Ureter (tissue), 1 donor: ENCODE measurements around the gene SLC25A19. TPM values are rescaled to one million over a fixed set of nuclear protein-coding genes. Genes with fewer than 3 reads are reported as not detected.

Experiments used
- DNase-seq: peaks from one replicate; pipeline ENCODE4 v3.0.0-alpha.2; 2020; ENCODE audit warnings: low spot score
- total RNA-seq: library from RNA; stranded (reverse); gene quantifications from one replicate; pipeline ENCODE4 v1.2.4, GENCODE V29; 2023
- donor health status: DM: yes; HTN: yes; CAD: no.

SLC25A19 gene
- 8.8 TPM for total RNA-seq

DNA sequence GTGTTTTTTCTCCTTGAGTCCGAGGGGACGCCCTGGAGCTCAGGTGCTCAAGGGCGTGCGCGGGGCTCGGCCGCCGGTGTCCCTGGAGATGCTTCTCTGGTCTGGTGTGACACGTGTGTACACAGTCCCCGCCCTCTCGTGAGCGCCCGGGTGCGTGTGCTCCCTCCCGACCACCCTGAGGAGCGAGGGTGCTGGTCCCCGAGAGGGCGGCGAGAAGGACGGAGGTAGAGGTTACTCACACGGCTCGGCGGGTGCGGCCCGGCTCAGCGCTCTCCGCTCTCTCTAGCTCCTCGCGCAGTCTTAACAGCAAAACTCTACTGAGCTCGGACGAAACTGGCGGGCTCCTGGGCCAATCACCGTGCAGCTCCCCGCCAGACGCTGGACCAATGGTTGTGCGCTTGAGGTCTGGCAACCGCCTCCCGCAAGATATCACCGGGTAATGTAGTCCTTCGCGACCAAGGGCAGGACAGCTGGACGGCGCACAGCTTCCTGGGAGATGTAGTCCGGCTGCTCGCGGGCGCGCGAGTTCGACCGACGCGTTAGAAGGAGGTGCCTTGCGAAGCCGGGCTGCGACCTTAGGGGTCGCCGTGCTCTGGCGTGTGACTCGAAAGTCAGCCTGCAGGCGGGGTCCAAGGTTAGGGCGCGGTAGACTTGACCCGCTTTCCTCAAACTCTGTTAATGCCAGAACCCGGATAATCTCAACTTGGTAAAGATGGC lies at the start of gene SLC25A19:
SLC25A19 (minus strand) TSS at position 319 of the 717 bp plus-strand sequence. CDS start 2,669 bp downstream, outside the sequence.
- peak; percentile 98 for DNase-seq

DNA sequence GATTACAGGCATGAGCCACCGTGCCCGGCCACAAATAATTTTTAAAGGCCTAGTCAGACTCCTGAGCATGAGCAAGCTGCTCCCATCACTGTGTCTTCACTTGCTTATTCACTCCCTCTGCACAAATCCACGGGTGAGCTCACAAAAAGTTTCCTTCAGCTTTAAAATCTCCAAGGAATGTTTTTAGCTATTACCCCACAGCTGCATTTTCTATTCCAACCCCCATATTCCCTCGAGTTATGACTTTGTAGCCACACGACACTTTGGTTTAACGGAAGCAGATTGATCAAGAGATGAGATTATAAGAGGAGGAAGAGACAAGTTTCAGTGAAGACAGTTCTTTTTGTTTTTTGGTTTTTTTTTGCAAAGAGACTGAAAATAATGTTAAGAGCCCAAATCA lies 49.1 kb upstream of the SLC25A19 start:
- no peak for DNase-seq

DNA sequence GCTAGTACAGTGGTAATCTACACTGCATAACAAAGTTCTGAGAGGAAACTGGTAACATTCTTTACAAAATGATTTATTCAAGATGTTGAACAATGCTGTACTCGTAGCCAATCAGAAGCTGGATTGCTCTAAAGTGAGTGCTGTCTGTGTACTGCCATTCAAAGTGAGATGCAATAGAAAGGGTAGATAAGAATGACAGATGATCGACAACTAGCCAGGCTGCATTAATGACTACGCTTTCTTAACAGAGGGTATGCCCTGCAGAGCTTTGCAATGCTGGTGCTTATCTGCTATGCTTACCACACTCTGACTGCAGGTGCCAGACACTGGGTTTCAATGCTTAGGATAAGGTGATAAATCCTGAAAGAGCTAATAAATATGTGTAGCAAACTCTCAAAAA lies 46.1 kb upstream of the SLC25A19 start:
- no peak for DNase-seq

DNA sequence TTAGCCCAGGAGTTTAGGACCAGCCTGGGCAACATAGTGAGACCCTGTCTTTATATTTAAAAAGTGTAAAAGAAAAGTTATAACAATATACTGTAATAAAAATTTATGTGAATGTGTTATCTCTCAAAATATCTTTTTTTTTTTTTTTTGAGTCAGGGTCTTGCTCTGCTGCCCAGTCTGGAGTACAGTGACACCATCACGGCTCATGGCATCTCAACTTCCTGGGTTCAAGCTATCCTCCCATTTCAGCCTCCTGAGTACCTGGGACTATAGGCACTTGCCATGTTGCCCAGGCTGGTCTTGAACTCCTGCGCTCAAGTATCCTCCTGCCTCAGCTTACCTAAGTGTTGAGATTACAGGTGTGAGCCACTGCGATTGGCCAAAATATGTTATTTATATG lies 45.5 kb upstream of the SLC25A19 start:
- DNase-seq, result no peak

DNA sequence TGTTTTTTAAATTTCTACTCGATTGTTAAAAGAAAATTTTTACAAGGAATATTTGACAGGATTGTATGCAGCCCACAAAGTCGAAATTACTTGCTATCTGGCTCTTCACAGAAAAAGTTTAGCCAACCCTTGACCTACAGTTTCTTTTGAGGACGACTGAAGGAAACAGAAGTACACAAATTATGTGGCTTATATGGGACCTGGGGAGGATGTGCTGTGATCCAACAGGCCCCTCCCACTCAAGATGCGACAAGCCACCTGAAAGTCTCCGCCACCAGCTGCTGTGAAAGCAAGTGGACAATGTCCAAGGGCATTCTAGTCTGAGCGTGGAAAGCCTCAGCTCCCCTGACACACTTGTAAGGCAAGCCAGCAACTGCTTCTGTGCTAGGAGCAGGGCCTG lies 42.4 kb upstream of the SLC25A19 start:
- no peak for DNase-seq

DNA sequence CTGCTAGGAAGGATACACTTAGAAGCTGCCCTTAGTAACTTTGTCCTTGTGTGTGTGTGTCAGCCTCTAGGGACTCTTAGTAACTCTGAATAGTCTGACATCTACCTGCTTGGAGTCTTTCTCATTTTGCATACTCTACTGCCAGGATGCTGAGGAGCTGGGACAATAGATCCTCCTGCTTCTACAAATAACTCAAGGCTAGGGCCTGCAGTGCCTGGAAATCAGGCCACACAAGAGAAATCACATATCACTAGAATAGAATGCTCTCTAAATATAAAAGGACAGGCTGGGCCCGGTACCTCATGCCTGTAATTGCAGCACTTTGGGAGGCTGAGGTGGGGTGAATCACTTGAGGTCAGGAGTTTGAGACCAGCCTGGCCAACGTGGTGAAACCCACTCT lies 38.5 kb upstream of the SLC25A19 start:
- no peak for DNase-seq

DNA sequence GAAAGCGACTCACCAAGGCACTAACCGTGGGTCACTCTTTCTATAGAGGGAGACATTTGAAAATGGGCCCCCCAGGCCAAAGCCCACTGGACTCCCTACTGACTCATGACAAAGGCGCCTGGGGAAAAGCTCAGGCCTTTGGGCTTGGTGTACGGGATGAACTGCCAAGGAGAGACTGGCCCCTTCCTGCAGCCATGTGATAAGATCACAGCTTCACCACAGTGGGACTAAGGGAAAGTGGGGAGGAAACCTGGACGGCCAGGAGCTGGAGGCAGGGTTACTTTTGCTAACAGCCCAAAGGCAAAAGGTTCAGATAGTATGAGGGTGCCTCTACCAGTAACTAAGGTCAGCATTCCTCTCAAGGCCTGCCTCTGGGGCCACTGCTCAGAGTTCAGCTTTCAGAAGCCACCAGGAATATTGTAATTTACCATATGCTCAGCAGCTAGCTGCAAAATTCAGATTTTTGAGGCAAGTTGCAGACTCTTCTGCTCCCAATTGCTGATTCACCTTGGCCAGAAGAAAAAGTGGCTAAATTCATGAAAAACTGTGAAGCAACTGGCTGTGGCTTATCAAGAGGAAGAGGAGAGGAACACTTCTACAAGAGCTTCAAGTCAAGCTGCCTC lies 37.1 kb upstream of the SLC25A19 start:
- no peak for DNase-seq

DNA sequence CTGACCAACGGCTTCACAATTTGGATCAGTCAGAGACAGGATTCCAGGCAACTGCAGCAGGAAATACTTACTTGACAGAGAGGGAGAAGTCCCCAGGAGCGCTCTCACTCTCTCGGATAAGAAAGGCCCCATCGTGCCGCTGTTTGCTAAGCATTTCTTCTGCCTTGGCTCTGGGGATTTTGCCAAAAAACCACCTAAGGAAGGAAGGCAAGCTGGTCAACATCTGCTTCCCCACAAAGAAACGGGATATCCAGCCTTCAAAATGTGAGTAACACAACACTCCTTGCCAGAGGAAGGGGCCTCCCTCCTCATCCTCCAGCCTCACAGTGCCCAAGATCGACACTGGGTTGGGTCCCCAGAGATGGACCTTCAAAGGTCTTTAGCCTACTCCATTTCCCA lies 36.6 kb upstream of the SLC25A19 start:
- DNase-seq, result no peak

DNA sequence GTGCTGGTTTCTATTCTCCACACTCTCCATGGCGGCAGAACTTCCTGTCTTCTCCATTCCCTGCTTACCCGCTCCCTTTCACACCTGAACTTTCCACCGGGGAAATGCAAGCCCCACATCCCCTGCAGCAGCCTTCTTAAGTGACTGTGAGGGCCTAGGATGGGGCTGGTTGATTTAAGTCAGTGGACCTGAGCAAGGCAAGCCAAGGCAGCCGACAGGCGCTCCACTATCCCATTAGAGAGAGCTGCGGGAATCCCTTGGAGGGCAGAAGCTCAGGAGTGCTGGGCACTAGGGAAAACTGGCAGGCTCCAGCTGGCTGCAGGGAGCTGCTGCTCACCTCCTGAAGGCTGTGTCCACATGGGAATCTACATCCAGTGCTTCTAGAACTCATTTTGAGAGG lies 36.1 kb upstream of the SLC25A19 start:
- DNase-seq, result no peak

DNA sequence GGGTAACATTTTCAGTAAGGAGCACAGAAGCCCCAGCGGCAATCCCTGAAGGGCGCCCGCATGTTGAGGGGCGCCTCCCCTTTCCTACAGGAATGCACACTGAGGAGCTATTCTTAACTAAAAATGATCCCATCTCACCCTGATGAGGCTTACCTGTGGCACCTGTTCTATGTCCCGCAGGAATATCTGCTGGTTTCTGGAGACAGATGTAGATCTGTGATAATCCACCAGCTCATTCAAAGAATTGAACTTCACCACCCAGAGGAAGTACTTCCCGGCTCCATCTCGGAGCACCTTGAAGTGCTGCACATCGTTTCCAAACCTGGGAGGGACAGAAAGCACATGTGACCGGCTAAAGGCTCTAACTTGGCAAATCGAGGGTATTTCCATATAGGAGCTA lies 32.3 kb upstream of the SLC25A19 start:
- no peak for DNase-seq

DNA sequence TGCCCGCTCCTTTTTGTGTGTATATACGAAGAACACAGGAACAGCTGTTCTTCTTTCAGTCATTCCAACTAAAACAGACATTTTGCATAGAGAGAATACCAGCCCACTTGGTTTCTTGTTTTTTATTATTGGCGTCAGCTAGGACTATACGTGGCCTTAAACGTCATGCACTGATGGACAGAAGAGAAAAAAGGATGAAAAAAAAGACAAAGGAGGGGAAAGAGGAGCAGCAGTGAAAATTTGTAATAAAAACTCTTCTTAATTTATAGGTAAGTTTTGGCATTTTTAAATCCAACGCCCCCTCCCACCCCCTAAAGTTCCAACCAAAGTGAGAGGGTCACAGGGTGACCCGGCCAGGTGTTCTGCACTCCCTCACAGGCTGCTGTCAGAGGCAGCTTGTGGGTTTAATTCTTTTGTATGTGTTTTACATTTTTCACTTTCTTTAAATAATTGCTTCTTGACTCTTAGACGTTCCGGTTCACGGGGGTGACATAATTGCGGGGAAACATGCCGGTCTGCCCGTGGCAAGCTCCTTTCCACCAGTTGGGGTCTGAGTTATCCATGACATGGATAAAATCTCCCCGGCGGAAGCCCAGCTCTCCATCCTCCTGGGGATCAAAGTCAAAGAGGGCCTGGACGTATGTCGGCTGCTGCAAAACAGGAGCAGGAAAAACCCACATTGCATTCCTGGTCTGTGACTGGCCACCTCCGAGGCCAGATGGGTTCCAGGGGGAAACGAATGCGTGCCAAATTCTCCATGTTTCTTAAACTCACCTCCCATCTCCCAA lies 30.9 kb upstream of the SLC25A19 start:
- no peak for DNase-seq

DNA sequence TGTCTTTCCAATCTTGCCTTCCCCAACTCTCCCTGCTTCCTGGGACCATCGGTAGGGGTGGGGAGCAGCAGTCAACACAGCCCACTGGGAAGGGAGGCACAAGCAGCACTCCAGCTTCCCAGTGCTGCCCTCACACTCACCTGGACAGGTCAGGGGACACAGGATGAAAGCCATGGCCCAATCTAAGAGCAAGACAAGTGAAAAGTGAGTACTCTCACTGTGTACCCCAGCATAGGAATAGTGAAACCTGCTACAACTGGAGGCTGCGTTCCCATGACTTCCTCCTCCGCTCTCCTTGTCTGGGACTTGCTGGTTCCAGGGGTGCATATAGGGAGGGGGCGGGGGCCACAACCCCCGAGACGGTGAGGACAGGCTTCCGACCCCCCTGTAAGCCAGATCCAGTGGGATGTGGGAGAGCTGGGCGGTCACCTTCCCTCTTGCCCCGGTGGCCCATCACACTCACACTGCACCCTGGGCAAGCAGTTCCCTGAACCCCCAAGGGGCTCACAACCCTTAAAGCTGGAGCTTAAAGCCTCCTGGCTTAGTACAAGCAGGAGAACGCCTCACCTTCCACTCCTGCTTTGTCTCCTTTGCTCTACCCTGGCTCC lies 29.5 kb upstream of the SLC25A19 start:
- no peak for DNase-seq

DNA sequence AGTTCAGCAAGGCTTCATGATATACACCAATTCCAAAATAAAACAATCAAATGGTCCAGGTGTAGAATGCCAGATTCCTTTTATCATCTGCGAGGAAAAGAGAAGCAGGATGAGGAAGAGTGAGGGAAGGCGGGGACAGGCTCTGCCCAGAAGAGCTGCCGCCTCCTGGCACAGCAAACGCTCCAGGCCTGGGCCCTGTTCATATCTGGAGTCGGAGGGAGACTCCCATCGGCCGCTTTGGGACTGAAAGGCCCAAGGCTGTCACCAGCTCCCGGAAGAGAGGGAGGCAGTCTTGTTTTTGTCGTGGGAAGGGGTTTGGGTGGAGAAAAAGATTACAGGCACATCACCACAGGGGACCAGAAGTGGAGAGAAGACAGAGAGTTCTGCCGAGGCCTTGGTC lies 29.0 kb upstream of the SLC25A19 start:
- DNase-seq, result no peak

DNA sequence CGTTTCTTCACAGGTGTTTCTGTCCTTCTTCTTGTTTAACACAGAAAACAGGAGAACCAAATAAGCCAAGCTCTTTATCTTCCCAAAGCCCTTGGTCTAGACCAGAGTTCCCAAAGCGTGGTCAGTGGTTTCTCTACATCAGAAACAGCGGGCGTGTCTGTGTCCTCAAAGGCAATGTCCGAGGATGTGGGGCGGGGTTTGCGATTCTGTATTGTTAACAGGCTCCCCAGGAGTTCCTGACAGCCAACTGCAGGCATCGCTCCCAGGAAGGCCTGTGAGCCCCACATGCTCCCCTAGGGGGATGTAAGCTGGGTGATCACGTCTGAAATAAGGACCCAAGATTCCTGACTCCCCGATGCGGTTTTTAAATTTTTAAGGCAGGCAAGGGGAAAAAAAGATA lies 28.4 kb upstream of the SLC25A19 start:
- DNase-seq, result no peak

DNA sequence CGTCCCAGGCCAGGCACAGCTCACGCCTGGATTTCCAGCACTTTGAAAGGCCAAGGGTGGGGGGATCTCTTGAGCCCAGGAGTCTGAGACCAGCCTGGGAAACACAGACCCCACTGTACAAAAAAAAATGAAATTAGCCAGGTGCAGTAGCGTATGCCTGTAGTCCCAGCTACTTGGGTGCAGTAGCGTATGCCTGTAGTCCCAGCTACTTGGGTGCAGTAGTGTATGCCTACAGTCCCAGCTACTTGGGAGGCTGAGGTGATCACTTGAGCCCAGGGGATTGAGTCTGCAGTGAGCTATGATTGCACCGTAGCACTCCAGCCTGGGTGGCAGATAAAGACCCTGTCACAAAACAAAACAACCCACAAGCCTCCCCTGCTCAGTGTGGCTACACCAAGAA lies 27.0 kb upstream of the SLC25A19 start:
- DNase-seq, result no peak

DNA sequence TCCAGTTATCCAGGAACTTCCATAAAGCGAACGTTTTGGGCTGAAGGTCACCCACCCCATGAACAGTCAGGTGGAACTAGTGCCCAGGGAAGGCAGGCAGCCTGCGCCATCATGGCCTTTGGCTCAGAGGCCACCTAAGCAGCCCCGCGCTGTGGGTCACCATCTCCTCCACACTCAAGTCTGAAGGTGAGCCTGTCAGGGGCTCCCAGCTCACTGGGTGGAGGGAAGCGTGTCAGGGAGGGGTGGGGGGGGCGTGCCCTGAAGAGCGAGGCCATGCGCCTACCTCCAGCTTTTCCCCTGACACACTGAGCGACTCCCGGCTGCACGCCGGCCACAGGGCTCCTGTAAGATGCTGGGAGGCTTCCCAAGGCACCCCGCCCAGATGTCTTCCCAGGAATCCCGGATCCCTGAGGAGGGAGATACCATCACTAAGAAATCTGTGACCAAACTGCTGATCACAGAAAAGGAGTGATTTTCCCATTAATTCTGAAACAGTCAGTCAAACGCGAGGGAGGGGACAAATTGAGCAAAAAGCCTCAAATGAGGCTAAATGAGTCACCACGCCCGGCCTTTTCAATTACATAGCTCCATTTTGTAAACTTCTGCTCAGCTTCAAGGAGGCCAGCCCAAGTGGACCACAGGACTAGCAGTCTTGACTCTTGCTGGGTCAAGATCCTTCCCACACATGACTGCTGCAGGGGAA lies 26.5 kb upstream of the SLC25A19 start:
- DNase-seq, result no peak

DNA sequence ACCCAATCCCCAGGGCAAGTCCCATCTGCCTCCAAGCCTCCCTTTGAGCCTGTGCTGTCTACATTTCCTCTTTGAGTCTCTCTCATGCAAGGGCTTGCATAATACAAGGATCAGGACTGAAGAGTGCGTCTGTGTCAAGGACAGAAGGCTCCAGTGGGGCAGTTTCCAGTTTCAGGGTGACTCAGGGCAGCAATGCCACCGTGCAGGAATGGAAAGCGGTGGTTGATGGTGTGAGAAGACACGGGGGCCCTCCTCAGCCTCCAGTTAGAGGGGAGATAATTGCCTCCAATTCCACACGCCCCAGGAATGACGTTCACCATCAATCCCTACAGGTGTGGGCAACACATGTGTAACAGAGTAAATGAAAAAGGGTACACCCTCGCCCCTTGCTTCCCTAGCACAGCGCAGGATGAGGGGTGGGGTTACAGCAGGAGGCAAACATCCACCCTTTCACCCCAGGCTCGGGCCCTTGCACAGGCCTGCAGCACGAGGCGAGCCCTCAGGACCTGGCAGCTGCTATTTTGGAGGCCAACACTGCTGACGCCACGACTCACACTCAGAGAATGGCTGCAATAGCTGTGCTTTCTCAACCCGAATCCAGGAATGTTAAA lies 24.8 kb upstream of the SLC25A19 start:
- no peak for DNase-seq

DNA sequence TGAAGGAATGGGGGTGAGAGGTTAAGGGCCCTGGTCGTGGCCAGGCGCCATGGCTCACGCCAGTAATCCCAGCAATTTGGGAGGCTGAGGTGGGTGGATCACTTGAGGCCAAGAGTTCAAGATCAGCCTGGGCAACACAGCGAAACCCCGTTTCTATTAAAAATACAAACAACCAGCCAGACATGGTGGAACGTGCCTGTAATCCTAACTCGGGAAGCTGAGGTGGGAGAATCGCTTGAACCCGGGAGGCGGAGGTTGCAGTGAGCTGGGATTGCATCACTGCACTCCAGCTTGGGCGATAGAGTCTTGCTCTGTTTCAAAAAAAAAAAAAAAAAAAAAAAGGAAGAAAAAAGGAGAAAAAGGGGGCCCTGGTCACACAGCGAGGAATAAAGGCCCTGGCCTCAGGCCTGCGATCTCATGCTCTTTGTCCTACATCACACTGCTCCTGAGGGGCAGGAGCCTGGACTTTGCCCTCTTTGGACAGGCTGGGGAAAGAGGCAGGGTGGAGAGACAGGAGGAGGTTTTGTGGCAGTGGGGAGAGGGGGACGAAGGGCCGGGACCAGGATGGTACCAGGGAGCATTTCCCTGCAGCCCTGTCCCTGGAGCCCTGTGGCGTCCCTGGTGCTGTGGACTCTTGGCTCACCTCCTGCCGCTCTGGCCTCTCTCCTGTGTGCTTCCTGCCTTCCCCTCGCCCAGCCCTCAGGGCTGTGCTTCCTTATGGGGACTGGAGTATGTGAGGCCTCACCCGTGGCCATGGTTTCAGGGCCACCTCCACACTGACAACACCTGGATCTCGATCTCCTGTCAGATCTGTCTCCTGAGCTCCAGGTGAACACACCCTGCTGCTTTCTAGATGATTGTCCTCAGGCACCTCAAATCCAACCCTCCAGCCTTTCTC lies 19.7 kb upstream of the SLC25A19 start:
- DNase-seq, result no peak

DNA sequence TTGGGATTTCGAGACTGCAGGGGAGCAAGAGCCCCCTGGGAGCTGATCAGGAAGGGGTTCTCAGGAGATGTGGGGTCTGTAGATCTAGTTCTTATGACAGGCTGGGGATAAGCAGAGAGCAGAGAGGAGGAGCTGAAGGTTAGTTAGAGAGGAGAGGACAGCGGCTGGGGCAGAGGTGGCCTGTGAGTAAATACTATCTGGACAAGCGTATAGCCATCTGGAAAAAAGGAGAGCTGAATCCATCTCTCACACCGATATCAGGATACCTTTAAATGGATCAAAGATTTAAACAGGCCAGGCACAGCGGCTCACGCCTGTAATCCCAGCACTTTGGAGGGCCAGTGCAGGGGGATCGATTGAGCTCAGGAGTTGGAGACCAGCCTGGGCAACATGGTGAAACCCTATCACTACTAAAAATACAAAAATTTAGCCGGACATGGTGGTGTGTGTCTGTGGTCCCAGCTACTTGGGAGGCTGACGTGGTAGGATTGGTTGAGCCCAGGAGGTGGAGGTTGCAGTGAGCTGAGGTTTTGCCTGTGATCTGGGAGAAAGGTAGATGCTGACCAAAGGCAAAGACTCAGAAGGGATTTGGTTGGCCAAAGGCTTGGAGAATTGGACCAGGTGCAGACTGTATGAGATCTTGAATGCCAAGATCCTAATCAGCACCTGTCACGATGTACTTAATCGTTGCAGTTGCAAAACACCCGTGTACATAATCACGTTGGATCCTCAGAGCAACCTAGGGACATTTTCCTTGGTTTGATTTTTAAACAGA lies 18.9 kb upstream of the SLC25A19 start:
- DNase-seq, result no peak
